ENCODE results near the gene ZSWIM8.

The ZSWIM8 gene

GRCh38 chr10:73837072-73837471 lies 51.7 kb downstream of the ZSWIM8 start:
- DNase-seq (ENCODE audit: insufficient read length, low spot score) (no peak), FAIRE-seq (no peak)
- TF ChIP-seq PAX5 (IDR thresholded peaks at IDR 0.05; ENCODE audit: insufficient read depth, low read length, severe bottlenecking) (no peak), POLR2AphosphoS5 (IDR thresholded peaks at IDR 0.05; ENCODE audit: low read depth, low read length) (no peak), POU2F2 (IDR thresholded peaks at IDR 0.05; ENCODE audit: low read depth, low read length) (no peak), TAF1 (IDR thresholded peaks at IDR 0.05; ENCODE audit: low read depth, low read length) (no peak), SPI1 (IDR thresholded peaks at IDR 0.05; ENCODE audit: low read depth, low read length) (no peak), POLR2A (IDR thresholded peaks at IDR 0.05; ENCODE audit: low read depth, low read length) (no peak)

GRCh38 chr10:73838008-73838567 lies 52.7 kb downstream of the ZSWIM8 start:
- DNase-seq (ENCODE audit: insufficient read length, low spot score) (no peak), FAIRE-seq (no peak)
- no peak for TF ChIP-seq POU2F2 (IDR thresholded peaks at IDR 0.05; ENCODE audit: low read depth, low read length)
- no peak for TF ChIP-seq SPI1 (IDR thresholded peaks at IDR 0.05; ENCODE audit: low read depth, low read length)
- no peak for TF ChIP-seq POLR2A (IDR thresholded peaks at IDR 0.05; ENCODE audit: low read depth, low read length)
- no peak for TF ChIP-seq POLR2AphosphoS5 (IDR thresholded peaks at IDR 0.05; ENCODE audit: low read depth, low read length)
- no peak for TF ChIP-seq PAX5 (IDR thresholded peaks at IDR 0.05; ENCODE audit: insufficient read depth, low read length, severe bottlenecking)

- no peak for DNase-seq (ENCODE audit: insufficient read length, low spot score)
- FAIRE-seq = no peak
- TF ChIP-seq PAX5 (IDR thresholded peaks at IDR 0.05; ENCODE audit: insufficient read depth, low read length, severe bottlenecking) (no peak), POU2F2 (IDR thresholded peaks at IDR 0.05; ENCODE audit: low read depth, low read length) (no peak), POLR2AphosphoS5 (IDR thresholded peaks at IDR 0.05; ENCODE audit: low read depth, low read length) (no peak), TAF1 (IDR thresholded peaks at IDR 0.05; ENCODE audit: low read depth, low read length) (no peak), SPI1 (IDR thresholded peaks at IDR 0.05; ENCODE audit: low read depth, low read length) (no peak), POLR2A (IDR thresholded peaks at IDR 0.05; ENCODE audit: low read depth, low read length) (no peak)
These were observed 53.4 kb downstream of the ZSWIM8 start for GRCh38 chr10:73838827-73839226.

- FAIRE-seq (no peak), DNase-seq (ENCODE audit: insufficient read length, low spot score) (no peak)
- TF ChIP-seq SPI1 (IDR thresholded peaks at IDR 0.05; ENCODE audit: low read depth, low read length) = no peak
These were observed 54.0 kb downstream of the ZSWIM8 start for GRCh38 chr10:73839276-73839966.

- TF ChIP-seq TAF1 (IDR thresholded peaks at IDR 0.05; ENCODE audit: low read depth, low read length) = no peak
- TF ChIP-seq POU2F2 (IDR thresholded peaks at IDR 0.05; ENCODE audit: low read depth, low read length) = no peak
- no peak for TF ChIP-seq SPI1 (IDR thresholded peaks at IDR 0.05; ENCODE audit: low read depth, low read length)
- TF ChIP-seq POLR2AphosphoS5 (IDR thresholded peaks at IDR 0.05; ENCODE audit: low read depth, low read length) = no peak
- no peak for TF ChIP-seq POLR2A (IDR thresholded peaks at IDR 0.05; ENCODE audit: low read depth, low read length)
- no peak for TF ChIP-seq PAX5 (IDR thresholded peaks at IDR 0.05; ENCODE audit: insufficient read depth, low read length, severe bottlenecking)
- no peak for DNase-seq (ENCODE audit: insufficient read length, low spot score)
- no peak for FAIRE-seq
These were observed 54.6 kb downstream of the ZSWIM8 start for GRCh38 chr10:73840056-73840402.

- FAIRE-seq = no peak
- TF ChIP-seq TAF1 (IDR thresholded peaks at IDR 0.05; ENCODE audit: low read depth, low read length) (no peak), SPI1 (IDR thresholded peaks at IDR 0.05; ENCODE audit: low read depth, low read length) (no peak), POLR2AphosphoS5 (IDR thresholded peaks at IDR 0.05; ENCODE audit: low read depth, low read length) (no peak), PAX5 (IDR thresholded peaks at IDR 0.05; ENCODE audit: insufficient read depth, low read length, severe bottlenecking) (no peak), POLR2A (IDR thresholded peaks at IDR 0.05; ENCODE audit: low read depth, low read length) (no peak), POU2F2 (IDR thresholded peaks at IDR 0.05; ENCODE audit: low read depth, low read length) (no peak)
- no peak for DNase-seq (ENCODE audit: insufficient read length, low spot score)
These were observed 55.1 kb downstream of the ZSWIM8 start for GRCh38 chr10:73840403-73841060.

GRCh38 chr10:73841061-73841421 lies 55.6 kb downstream of the ZSWIM8 start:
- FAIRE-seq (no peak), DNase-seq (ENCODE audit: insufficient read length, low spot score) (no peak)
- TF ChIP-seq POLR2AphosphoS5 (IDR thresholded peaks at IDR 0.05; ENCODE audit: low read depth, low read length) = no peak
- TF ChIP-seq TAF1 (IDR thresholded peaks at IDR 0.05; ENCODE audit: low read depth, low read length) = no peak
- no peak for TF ChIP-seq SPI1 (IDR thresholded peaks at IDR 0.05; ENCODE audit: low read depth, low read length)
- TF ChIP-seq POU2F2 (IDR thresholded peaks at IDR 0.05; ENCODE audit: low read depth, low read length) = no peak
- no peak for TF ChIP-seq PAX5 (IDR thresholded peaks at IDR 0.05; ENCODE audit: insufficient read depth, low read length, severe bottlenecking)
- TF ChIP-seq POLR2A (IDR thresholded peaks at IDR 0.05; ENCODE audit: low read depth, low read length) = no peak

- DNase-seq (ENCODE audit: insufficient read length, low spot score) (no peak), FAIRE-seq (no peak)
- TF ChIP-seq PAX5 (IDR thresholded peaks at IDR 0.05; ENCODE audit: insufficient read depth, low read length, severe bottlenecking) (no peak), SPI1 (IDR thresholded peaks at IDR 0.05; ENCODE audit: low read depth, low read length) (no peak), POU2F2 (IDR thresholded peaks at IDR 0.05; ENCODE audit: low read depth, low read length) (no peak), POLR2A (IDR thresholded peaks at IDR 0.05; ENCODE audit: low read depth, low read length) (no peak), TAF1 (IDR thresholded peaks at IDR 0.05; ENCODE audit: low read depth, low read length) (no peak), POLR2AphosphoS5 (IDR thresholded peaks at IDR 0.05; ENCODE audit: low read depth, low read length) (no peak)
These were observed 56.3 kb downstream of the ZSWIM8 start for GRCh38 chr10:73841526-73842285.

GRCh38 chr10:73842349-73842748 lies 56.9 kb downstream of the ZSWIM8 start:
- FAIRE-seq = no peak
- TF ChIP-seq PAX5 (IDR thresholded peaks at IDR 0.05; ENCODE audit: insufficient read depth, low read length, severe bottlenecking) (no peak), POLR2A (IDR thresholded peaks at IDR 0.05; ENCODE audit: low read depth, low read length) (no peak), POU2F2 (IDR thresholded peaks at IDR 0.05; ENCODE audit: low read depth, low read length) (no peak), TAF1 (IDR thresholded peaks at IDR 0.05; ENCODE audit: low read depth, low read length) (no peak), POLR2AphosphoS5 (IDR thresholded peaks at IDR 0.05; ENCODE audit: low read depth, low read length) (no peak), SPI1 (IDR thresholded peaks at IDR 0.05; ENCODE audit: low read depth, low read length) (no peak)
- no peak for DNase-seq (ENCODE audit: insufficient read length, low spot score)

All from GM12891 (cell line).